GM12873 (cell line): ENCODE data around the gene MRPS22.

Source experiments
- CTCF ChIP-seq: IDR thresholded peaks from 2 replicates; pipeline ENCODE4 v1.5.1; 2012; ENCODE audit warnings: low read depth, mild to moderate bottlenecking, moderate library complexity, low read length, control low read depth; ENCODE audit not compliant: insufficient read depth; ENCODE audit errors: missing control alignments

The MRPS22 gene

DNA sequence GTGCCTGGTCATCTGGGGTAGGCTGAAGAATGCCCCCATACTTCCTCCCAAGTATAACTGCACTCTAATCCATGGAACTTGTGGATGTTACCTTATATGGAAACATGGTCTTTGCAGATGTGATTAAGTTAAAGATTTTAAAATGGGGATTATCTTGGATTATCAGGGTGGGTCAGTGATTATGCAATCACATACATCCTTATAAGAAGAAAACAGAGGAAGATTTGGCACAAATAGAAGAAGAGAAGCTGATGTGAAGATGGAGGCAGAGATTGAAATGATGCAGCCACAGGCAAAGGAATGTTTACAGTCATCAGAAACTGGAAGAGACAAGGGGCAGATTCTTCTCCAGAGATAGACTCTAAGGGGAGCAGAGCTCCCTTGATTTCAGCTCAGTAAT lies 1.8 kb upstream of the MRPS22 start:
- no peak for TF ChIP-seq CTCF

DNA sequence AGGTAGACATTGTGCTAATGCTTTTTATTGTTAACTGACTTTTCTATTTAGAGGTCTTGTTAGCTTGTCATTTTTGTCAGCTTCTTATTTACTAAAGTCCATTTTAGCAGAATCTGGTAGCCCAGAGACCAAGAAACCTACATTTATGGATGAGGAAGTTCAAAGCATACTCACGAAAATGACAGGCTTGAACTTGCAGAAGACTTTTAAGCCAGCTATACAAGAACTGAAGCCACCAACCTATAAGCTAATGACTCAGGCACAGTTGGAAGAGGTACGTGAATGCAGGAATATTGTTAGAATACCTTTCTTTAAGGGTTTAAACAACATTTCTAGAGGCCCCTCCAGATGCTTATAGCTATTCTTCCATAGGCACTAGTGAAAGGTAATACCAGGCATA lies 3.0 kb downstream of the MRPS22 start:
- no peak for TF ChIP-seq CTCF

DNA sequence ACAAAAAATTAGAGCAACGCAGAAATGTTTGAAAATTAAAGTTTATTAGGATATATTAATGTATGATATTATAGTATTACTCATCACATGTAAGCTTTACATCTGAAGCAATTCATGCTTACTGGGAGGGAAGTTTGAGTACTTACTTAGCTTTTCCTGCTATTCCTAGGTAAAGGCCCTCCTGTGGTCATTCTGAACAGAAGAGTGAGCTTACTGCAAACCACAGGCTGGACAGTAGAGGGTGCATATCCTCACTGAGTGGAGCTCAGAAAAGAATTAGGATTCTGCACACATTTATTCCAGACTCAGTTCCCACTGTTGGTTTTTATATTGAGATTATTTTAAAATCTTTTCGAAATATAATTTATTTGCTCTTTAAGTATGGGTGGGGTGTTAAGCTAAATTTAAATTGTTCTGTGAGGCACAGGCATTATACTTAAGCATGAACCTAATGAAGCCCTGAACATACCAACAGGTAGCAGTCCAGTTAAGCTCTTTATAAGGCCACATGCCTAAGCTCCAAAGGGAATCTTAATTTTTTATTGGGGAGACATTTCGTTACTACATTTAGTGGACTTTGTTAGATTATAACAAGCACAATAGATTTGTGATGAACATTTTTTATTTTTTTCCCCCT lies 10.2 kb downstream of the MRPS22 start:
- peak; percentile 60 for TF ChIP-seq CTCF

GRCh38 chr3:139354661-139355060 lies 10.8 kb downstream of the MRPS22 start:
- no peak for TF ChIP-seq CTCF

DNA sequence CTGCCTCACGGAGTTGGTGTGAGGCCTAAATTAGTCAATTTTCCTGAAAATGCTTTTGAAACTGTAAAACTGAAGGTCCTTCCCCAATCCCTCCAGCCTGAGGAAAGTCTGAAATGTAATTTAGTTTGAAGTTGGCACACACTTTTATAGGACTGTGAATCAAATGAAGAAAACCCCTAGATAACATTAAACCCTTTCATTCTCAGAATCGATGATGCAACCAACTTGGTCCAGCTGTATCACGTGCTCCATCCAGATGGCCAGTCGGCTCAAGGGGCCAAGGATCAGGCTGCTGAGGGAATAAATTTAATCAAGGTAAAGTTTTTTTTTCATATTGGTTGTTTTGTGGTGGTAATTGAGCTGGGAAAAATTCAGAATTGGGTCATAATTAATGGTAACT lies 11.7 kb downstream of the MRPS22 start:
- TF ChIP-seq CTCF, result no peak

GRCh38 chr3:139355891-139356290 lies 12.1 kb downstream of the MRPS22 start:
- no peak for TF ChIP-seq CTCF

DNA sequence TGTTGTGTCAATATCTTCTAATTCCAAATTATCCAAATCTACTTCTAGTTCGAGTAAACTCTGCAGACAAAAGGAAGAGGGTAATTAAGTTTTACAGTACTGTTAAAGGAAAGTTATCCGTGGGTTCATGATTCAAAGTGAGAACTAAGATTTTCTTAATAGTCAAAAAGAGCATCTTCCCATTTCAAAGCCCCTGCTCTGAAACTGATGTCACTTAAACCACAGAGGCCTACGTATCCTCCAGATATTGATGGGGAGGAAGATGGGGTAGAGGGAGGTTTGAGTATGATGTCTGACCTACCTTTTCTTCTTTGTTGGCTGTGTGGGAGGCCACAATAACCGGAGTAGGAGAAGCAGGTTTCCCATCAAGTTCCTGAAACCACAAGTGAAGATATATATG lies 14.1 kb downstream of the MRPS22 start:
- no peak for TF ChIP-seq CTCF
